SK-N-SH (cell line): ENCODE measurements around the gene CDK14.

ENCODE experiments used
- EP300 ChIP-seq, 2 experiments: IDR thresholded peaks; 2 replicates each; pipeline versions ENCODE4 v1.4.0 to v1.6.1; 2012; ENCODE audit warnings: borderline replicate concordance in 1 of 2, low read depth in 1 of 2, low read length in 1 of 2
- MAX ChIP-seq: IDR thresholded peaks from 2 replicates; pipeline ENCODE4 v1.4.0; 2012; ENCODE audit warnings: low read depth
- POLR2AphosphoS5 ChIP-seq: IDR thresholded peaks from 2 replicates; pipeline ENCODE4 v1.6.1; 2012; ENCODE audit warnings: low read depth, low read length
- RXRA ChIP-seq: IDR thresholded peaks from 2 replicates; pipeline ENCODE4 v1.4.0; 2012; ENCODE audit warnings: low read depth, mild to moderate bottlenecking, borderline replicate concordance
- TF ChIP-seq, protein P1 (sequence below): fragments of 200-600 bp; sonication (generic); IDR thresholded peaks from 2 replicates; pipeline ENCODE4 v1.6.1; 2017; ENCODE audit warnings: antibody characterized with exemption, mild to moderate bottlenecking, moderate library complexity
- TF ChIP-seq, protein P2 (sequence below): fragments of 150-350 bp; IDR thresholded peaks from 2 replicates; pipeline ENCODE4 v1.6.1; 2017; ENCODE audit warnings: antibody characterized with exemption, low read length, low read depth, borderline replicate concordance

DNA sequence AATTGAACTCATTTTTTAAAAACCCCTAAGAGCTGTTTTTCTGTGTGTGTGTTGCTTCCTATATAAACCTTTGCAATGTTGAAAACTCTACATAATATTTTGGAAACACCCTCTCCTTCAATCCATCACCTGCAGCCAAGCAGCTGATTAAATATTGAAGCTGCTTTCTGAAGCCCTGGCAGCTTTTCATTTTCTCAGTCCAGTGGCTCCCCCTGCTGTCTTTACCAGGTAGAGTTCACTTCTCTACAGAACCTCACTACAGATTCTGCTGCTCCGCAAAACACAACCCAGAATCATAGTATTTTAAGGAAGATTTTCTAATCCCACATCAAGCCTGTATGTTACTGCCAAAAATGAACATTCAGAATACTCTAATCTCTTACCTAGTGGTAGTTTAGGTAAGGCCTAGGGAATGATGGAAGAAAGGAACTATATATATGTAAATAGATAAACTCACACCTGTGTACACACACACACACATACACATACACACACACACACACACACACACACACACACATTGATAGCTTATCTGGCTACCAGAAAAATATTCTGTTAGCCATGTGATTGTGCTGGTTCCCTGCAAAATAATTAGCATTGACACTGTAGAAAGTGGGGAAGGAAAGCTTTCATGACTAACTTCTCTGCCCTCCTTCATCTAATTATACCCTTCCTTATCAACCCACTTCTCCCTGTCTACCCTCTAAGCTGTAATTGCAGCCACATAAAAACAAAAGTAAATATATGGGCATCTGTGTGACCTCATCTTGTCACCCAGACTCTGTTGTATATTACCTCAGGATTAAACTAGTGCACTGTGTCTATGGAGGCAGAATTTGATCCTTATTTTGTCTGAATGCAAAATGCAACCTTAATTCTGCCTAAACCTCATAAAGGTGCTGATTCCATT is 438.6 kb downstream of the CDK14 start:
- TF ChIP-seq RXRA (no peak), MAX (no peak), EP300 (IDR thresholded peaks at IDR 0.05; ENCODE audit: borderline replicate concordance in 1 of 2, low read depth in 1 of 2, low read length in 1 of 2) (peak in 1 of 2 experiments; percentile 54; a peak in 2 of 4 replicates), POLR2AphosphoS5 (no peak)
- TF ChIP-seq, protein P1, sequence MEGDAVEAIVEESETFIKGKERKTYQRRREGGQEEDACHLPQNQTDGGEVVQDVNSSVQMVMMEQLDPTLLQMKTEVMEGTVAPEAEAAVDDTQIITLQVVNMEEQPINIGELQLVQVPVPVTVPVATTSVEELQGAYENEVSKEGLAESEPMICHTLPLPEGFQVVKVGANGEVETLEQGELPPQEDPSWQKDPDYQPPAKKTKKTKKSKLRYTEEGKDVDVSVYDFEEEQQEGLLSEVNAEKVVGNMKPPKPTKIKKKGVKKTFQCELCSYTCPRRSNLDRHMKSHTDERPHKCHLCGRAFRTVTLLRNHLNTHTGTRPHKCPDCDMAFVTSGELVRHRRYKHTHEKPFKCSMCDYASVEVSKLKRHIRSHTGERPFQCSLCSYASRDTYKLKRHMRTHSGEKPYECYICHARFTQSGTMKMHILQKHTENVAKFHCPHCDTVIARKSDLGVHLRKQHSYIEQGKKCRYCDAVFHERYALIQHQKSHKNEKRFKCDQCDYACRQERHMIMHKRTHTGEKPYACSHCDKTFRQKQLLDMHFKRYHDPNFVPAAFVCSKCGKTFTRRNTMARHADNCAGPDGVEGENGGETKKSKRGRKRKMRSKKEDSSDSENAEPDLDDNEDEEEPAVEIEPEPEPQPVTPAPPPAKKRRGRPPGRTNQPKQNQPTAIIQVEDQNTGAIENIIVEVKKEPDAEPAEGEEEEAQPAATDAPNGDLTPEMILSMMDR, result peak; percentile 96
- TF ChIP-seq, protein P2, sequence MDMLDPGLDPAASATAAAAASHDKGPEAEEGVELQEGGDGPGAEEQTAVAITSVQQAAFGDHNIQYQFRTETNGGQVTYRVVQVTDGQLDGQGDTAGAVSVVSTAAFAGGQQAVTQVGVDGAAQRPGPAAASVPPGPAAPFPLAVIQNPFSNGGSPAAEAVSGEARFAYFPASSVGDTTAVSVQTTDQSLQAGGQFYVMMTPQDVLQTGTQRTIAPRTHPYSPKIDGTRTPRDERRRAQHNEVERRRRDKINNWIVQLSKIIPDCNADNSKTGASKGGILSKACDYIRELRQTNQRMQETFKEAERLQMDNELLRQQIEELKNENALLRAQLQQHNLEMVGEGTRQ, result no peak
